GDM1 (cell line): ENCODE results near the gene MYOC.
"Not testable (repeated sequence)": the region's sequence is repeated elsewhere in the genome, so short reads cannot be mapped to it uniquely, and the experiment has no call there.

Experiments used
- DNase-seq: peaks from one replicate; lab custom pipeline; 2025; lab: John Stamatoyannopoulos, UW

The MYOC gene

GRCh38 chr1:171603042-171603441 is 49.4 kb downstream of the MYOC start:
- not testable (repeated sequence) for DNase-seq

GRCh38 chr1:171600862-171601261 is 51.6 kb downstream of the MYOC start:
- DNase-seq, result no peak

DNA sequence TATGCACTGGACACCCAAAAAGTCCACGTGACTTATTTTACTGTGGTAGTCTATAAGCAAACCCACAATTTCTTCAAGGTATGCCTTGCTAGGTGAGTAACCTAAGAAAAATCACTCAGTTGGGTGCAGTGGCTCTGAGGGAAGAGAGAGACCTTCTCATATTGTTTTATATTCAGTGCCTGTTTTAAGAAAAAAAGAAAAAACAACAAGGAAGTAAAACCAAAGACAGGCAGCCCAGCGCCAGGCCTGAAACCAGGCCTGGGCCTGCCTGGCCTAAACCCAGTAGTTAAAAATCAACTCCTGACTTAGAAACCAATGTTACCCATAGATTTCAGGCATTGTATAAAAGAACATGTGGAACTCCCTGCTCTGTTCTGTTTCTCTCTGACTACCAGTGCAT is 52.2 kb downstream of the MYOC start:
- DNase-seq, result not testable (repeated sequence)

- no peak for DNase-seq
Observed at GRCh38 chr1:171597203-171597602, 55.3 kb downstream of the MYOC start.

- DNase-seq, result no peak
Observed at GRCh38 chr1:171596705-171597104, 55.8 kb downstream of the MYOC start.

GRCh38 chr1:171596119-171596518 is 56.4 kb downstream of the MYOC start:
- DNase-seq, result no peak

- no peak for DNase-seq
Observed at GRCh38 chr1:171595324-171595723, 57.2 kb downstream of the MYOC start.

DNA sequence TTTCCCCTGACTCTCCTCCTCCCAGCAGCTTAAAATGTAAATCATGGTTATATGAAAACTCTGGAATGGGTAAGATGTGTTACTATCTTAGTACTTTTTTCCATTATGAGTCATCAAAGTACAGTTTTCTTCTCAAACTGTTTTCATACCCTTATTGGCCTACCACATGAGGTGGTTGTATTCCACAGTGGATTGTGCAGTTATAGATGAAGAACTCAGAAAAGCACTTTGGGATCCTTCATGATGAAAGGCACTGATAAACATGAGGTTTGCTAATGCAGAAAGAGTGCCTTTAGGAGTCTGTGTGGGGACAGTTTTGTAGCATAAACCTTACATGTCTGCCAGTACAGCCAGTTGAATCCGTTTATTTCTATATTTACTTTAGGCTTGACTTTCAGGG is 62.5 kb downstream of the MYOC start:
- no peak for DNase-seq

DNA sequence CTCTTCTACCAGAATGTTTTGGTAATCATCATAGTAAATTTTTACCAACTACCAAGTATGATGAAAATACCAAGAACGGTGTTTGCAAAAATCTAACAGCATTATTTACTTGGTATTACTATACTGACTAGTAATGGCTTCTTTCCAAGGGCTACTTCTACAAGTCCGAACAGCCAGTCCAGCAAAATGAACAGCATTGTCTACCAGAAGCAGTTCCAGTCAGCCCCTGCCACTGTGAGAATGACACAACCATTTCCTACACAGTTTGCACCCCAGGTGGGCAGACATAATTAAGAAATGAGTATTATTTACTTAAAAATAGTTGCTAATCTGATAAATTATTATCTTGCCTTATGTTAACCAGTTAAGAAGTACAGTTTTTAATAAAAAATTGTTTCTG is 64.3 kb downstream of the MYOC start:
- no peak for DNase-seq

GRCh38 chr1:171585715-171586114 is 66.8 kb downstream of the MYOC start:
- no peak for DNase-seq
